ENCODE measurements around the gene WDFY1.

WDFY1 gene

DNA sequence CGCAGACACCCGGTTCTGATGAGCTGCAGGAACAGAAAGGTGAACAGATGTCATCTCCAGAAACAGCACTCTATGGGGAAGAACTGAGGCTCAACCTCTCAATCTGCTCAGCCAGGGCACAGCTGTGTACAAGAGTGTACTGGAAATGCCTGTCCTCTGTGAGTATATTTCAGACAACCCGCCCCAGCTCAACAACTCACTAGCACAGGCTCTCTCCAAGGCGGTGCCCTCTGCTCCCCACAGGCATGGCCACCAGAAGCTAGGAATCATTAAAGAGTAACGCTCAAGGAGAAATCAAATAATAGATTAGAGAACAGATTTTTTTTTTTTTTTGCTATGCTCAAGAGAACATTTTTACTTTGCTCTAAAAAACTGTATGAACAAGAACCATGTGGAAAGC lies 43.8 kb downstream of the WDFY1 start:
- H3K27ac ChIP-seq, result no peak overlapping the region
- TF ChIP-seq, protein P1, sequence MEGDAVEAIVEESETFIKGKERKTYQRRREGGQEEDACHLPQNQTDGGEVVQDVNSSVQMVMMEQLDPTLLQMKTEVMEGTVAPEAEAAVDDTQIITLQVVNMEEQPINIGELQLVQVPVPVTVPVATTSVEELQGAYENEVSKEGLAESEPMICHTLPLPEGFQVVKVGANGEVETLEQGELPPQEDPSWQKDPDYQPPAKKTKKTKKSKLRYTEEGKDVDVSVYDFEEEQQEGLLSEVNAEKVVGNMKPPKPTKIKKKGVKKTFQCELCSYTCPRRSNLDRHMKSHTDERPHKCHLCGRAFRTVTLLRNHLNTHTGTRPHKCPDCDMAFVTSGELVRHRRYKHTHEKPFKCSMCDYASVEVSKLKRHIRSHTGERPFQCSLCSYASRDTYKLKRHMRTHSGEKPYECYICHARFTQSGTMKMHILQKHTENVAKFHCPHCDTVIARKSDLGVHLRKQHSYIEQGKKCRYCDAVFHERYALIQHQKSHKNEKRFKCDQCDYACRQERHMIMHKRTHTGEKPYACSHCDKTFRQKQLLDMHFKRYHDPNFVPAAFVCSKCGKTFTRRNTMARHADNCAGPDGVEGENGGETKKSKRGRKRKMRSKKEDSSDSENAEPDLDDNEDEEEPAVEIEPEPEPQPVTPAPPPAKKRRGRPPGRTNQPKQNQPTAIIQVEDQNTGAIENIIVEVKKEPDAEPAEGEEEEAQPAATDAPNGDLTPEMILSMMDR (conservative IDR thresholded peaks at IDR 0.05), result no peak
- TF ChIP-seq ZFX (IDR thresholded peaks at IDR 0.05), result no peak

DNA sequence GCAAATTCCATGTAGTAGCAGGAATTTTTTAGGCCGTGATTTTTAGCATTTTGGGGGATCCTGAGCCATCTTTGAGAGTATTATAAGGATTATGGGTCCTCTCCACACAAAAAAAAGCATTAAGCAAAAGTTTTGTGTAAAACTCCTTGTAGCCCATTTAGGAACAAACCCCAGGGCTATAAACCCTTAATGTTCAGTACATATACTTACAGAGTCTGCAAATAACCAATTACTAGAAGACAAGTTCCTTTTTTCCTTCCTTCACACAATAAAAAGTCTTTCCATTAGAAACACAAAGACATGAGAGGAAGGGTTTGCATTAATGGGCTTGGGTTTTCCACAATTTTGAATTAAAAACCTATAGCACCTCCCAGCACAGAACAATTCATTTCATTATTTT lies 44.6 kb downstream of the WDFY1 start:
- H3K27ac ChIP-seq, result no peak overlapping the region

DNA sequence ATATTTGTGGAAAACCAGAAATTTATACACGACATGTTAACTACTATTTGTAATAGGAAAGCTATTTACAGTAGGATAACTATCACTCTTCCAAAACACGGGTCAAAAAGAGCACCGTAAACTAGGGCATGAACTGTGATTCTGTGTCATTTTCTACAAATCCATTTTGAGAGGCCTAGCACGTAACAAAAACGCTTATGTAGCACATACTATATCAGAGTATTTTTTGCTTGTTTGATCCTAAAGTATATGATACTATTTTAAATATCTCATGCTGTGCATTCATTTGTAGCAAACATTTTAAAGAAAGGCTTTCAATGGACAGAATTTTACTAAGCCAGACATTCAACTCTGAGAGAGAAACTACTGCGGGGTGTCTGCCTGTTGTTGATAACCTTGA lies 45.1 kb downstream of the WDFY1 start:
- H3K27ac ChIP-seq, result no peak overlapping the region
- TF ChIP-seq, protein P1 (conservative IDR thresholded peaks at IDR 0.05), result no peak
- TF ChIP-seq ZFX (IDR thresholded peaks at IDR 0.05), result no peak

More for the DNA sequence above, 44.6 kb downstream of the WDFY1 start:
- TF ChIP-seq, protein P1 (conservative IDR thresholded peaks at IDR 0.05), result no peak
- TF ChIP-seq ZFX (IDR thresholded peaks at IDR 0.05), result no peak

- H3K27ac ChIP-seq, result no peak overlapping the region
- TF ChIP-seq, protein P1 (conservative IDR thresholded peaks at IDR 0.05), result no peak
- TF ChIP-seq ZFX (IDR thresholded peaks at IDR 0.05), result no peak
These were observed 47.3 kb downstream of the WDFY1 start for GRCh38 chr2:223897669-223898330.

DNA sequence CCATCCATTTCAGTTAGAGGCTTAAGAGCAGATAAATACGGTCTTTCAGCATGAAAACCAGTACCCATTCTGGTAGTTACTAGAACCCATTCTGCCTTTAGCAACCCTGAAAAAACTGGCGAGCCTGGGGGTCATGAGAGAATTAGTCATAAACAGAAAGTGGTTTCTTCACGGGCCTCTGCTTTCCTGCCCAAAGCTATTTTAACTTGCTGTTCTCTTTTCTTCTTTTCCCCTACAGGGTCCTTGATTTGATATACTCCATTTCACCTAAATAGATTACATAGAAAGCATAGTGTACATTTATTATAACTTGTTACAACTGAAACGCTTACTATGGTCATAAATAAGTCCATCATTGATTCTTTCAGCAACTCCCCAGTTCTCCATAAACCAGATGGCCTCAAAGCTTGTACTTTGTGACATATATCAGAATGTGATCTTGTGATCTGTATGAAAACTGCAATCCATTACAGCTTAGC lies 48.3 kb downstream of the WDFY1 start:
- TF ChIP-seq, protein P1 (conservative IDR thresholded peaks at IDR 0.05), result no peak
- no peak for TF ChIP-seq ZFX (IDR thresholded peaks at IDR 0.05)
- H3K27ac ChIP-seq, result no peak overlapping the region

DNA sequence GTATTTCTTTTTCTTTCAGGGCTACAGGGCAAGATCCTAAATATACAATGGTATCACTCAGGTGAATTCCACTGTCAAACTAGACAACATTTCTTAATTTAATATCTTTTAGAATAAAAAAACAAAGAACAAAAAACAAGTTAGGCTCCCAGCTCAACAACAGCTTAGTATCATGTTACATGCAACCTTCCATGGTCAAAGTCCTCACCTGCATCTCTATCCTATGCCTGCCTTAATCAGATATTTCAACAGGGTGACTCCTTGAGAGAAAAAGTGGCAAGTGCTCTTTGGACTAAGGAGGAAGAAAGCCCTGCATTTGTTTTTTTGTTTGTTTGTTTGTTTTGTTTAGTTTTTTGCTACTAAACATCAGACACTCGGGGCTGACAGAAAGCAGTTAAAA lies 50.2 kb downstream of the WDFY1 start:
- no peak overlapping the region for H3K27ac ChIP-seq

GRCh38 chr2:223894009-223894408 lies 51.1 kb downstream of the WDFY1 start:
- H3K27ac ChIP-seq, result no peak overlapping the region
- TF ChIP-seq, protein P1 (conservative IDR thresholded peaks at IDR 0.05), result no peak
- no peak for TF ChIP-seq ZFX (IDR thresholded peaks at IDR 0.05)

More for the DNA sequence above, 50.2 kb downstream of the WDFY1 start:
- no peak for TF ChIP-seq ZFX (IDR thresholded peaks at IDR 0.05)
- TF ChIP-seq, protein P1 (conservative IDR thresholded peaks at IDR 0.05), result no peak

All from C4-2B (cell line).